Activated effector memory CD4-positive, alpha-beta T cell treated with Interleukin-2 at 50 U/mL for 16 hours (primary cell): ENCODE results near the gene PDIK1L.
A peak's percentile ranks its signal among the peaks of the same experiment; 100 is the strongest.

Experiments
- DNase-seq: peaks from one replicate; pipeline ENCODE4 v3.0.0-alpha.2; 2020

Gene PDIK1L

GRCh38 chr1:26124418-26125331 lies 13.1 kb downstream of the PDIK1L start:
- DNase-seq: no peak

- DNase-seq: no peak
Measured at GRCh38 chr1:26125382-26125781, 13.8 kb downstream of the PDIK1L start.

GRCh38 chr1:26125946-26126320 lies 14.3 kb downstream of the PDIK1L start:
- no peak for DNase-seq

- peak; percentile 33 for DNase-seq
Measured at GRCh38 chr1:26126321-26127084, 14.9 kb downstream of the PDIK1L start.

- no peak for DNase-seq
Measured at GRCh38 chr1:26127235-26128163, 15.9 kb downstream of the PDIK1L start.

GRCh38 chr1:26129778-26130177 lies 18.2 kb downstream of the PDIK1L start:
- no peak for DNase-seq

- no peak for DNase-seq
Measured at GRCh38 chr1:26130695-26131094, 19.1 kb downstream of the PDIK1L start.

GRCh38 chr1:26132128-26132833 lies 20.7 kb downstream of the PDIK1L start:
- no peak for DNase-seq

- no peak for DNase-seq
Measured at GRCh38 chr1:26132834-26133167, 21.2 kb downstream of the PDIK1L start.

GRCh38 chr1:26134466-26134865 lies 22.8 kb downstream of the PDIK1L start:
- DNase-seq: no peak

GRCh38 chr1:26138974-26139558 lies 27.4 kb downstream of the PDIK1L start:
- DNase-seq: no peak

GRCh38 chr1:26142159-26142558 lies 30.5 kb downstream of the PDIK1L start:
- DNase-seq: no peak

GRCh38 chr1:26145041-26145959 lies 33.7 kb downstream of the PDIK1L start:
- DNase-seq: peak; percentile 61

- no peak for DNase-seq
Measured at GRCh38 chr1:26145960-26146294, 34.3 kb downstream of the PDIK1L start.

- no peak for DNase-seq
Measured at GRCh38 chr1:26148887-26149286, 37.3 kb downstream of the PDIK1L start.

- DNase-seq: no peak
Measured at GRCh38 chr1:26153966-26154532, 42.4 kb downstream of the PDIK1L start.

GRCh38 chr1:26154750-26155149 lies 43.1 kb downstream of the PDIK1L start:
- DNase-seq: no peak

- DNase-seq: no peak
Measured at GRCh38 chr1:26155370-26156284, 44.0 kb downstream of the PDIK1L start.

- DNase-seq: no peak
Measured at GRCh38 chr1:26156285-26157038, 44.8 kb downstream of the PDIK1L start.
